ENCODE results near the gene SPR. TPM values are rescaled to one million over a fixed set of nuclear protein-coding genes. Genes with fewer than 3 reads are reported as not detected.

The SPR gene
- total and polyA plus RNA-seq, 9 of the 15 experiments (the other 6 are each of a cell fraction or from before 2014, with no cell fraction given), result 7.7 to 38.3 (median 26.3) TPM

DNA sequence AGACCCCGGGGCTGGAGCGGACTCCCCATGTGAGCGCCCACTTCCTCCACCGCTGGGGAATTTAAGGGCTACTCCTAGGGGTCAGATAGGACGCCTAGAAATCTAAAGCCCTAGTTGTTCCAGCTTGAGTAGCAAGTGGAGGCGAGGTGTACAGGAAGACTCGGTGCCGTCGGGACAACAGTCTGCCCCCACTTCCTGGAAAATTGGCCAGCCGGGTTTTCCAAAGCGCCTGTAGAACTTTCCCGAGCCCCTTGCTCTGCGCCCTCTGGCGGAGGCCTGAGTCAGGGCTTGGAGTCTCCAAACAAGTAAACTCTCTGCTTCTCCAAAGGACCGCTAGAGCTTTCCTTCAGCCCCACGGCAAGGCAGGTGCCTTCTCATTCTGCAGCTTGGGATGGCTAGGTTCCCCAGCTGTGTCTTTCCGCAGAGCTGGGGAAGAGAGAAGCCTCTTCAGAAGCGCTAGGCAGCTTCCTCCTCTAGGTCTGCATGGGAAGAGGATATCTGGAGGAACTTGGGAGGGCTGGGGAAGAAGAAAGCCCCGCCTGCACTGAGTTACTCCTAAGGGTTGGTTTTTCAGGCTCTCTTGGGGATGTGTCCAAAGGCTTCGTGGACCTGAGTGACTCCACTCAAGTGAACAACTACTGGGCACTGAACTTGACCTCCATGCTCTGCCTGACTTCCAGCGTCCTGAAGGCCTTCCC lies 681 bp downstream of the SPR start (continued):
- TF ChIP-seq, protein P1, sequence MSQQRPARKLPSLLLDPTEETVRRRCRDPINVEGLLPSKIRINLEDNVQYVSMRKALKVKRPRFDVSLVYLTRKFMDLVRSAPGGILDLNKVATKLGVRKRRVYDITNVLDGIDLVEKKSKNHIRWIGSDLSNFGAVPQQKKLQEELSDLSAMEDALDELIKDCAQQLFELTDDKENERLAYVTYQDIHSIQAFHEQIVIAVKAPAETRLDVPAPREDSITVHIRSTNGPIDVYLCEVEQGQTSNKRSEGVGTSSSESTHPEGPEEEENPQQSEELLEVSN (IDR thresholded peaks at IDR 0.05; ENCODE audit: borderline replicate concordance in 1 of 2, extremely low read depth in 1 of 2, insufficient read depth in 1 of 2, insufficient read length in 1 of 2, low read depth in 1 of 2, low read length in 1 of 2, poor library complexity in 1 of 2, severe bottlenecking in 1 of 2), result peak in 1 of 2 experiments; percentile 33
- TF ChIP-seq, protein P2, sequence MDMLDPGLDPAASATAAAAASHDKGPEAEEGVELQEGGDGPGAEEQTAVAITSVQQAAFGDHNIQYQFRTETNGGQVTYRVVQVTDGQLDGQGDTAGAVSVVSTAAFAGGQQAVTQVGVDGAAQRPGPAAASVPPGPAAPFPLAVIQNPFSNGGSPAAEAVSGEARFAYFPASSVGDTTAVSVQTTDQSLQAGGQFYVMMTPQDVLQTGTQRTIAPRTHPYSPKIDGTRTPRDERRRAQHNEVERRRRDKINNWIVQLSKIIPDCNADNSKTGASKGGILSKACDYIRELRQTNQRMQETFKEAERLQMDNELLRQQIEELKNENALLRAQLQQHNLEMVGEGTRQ (CRISPR knock-in tag; IDR thresholded peaks at IDR 0.05), result no peak
- TF ChIP-seq PURB (CRISPR knock-in tag; IDR thresholded peaks at IDR 0.05; ENCODE audit: low read depth), result no peak
- TF ChIP-seq NFRKB (IDR thresholded peaks at IDR 0.05; ENCODE audit: low read depth), result no peak
- TF ChIP-seq NR2C1 (IDR thresholded peaks at IDR 0.05), result no peak
- no peak for TF ChIP-seq NR2C1 (tag; IDR thresholded peaks at IDR 0.05)
- TF ChIP-seq RBM25 (IDR thresholded peaks at IDR 0.05; ENCODE audit: low read depth, low read length, severe bottlenecking), result no peak
- no peak for TF ChIP-seq MAFK (IDR thresholded peaks at IDR 0.05; ENCODE audit: low read length)
- TF ChIP-seq FUS (optimal IDR thresholded peaks at IDR 0.05; ENCODE audit: low read depth, low read length), result no peak
- TF ChIP-seq, protein P3, sequence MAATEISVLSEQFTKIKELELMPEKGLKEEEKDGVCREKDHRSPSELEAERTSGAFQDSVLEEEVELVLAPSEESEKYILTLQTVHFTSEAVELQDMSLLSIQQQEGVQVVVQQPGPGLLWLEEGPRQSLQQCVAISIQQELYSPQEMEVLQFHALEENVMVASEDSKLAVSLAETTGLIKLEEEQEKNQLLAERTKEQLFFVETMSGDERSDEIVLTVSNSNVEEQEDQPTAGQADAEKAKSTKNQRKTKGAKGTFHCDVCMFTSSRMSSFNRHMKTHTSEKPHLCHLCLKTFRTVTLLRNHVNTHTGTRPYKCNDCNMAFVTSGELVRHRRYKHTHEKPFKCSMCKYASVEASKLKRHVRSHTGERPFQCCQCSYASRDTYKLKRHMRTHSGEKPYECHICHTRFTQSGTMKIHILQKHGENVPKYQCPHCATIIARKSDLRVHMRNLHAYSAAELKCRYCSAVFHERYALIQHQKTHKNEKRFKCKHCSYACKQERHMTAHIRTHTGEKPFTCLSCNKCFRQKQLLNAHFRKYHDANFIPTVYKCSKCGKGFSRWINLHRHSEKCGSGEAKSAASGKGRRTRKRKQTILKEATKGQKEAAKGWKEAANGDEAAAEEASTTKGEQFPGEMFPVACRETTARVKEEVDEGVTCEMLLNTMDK (IDR thresholded peaks at IDR 0.05; ENCODE audit: borderline replicate concordance, insufficient read depth, low read depth, low read length, poor library complexity, severe bottlenecking), result peak; percentile 91
- TF ChIP-seq, protein P4, sequence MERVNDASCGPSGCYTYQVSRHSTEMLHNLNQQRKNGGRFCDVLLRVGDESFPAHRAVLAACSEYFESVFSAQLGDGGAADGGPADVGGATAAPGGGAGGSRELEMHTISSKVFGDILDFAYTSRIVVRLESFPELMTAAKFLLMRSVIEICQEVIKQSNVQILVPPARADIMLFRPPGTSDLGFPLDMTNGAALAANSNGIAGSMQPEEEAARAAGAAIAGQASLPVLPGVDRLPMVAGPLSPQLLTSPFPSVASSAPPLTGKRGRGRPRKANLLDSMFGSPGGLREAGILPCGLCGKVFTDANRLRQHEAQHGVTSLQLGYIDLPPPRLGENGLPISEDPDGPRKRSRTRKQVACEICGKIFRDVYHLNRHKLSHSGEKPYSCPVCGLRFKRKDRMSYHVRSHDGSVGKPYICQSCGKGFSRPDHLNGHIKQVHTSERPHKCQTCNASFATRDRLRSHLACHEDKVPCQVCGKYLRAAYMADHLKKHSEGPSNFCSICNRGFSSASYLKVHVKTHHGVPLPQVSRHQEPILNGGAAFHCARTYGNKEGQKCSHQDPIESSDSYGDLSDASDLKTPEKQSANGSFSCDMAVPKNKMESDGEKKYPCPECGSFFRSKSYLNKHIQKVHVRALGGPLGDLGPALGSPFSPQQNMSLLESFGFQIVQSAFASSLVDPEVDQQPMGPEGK (CRISPR knock-in tag; IDR thresholded peaks at IDR 0.05; ENCODE audit: borderline replicate concordance), result no peak
- TF ChIP-seq ZC3H11A (IDR thresholded peaks at IDR 0.05; ENCODE audit: low read depth, low read length), result no peak
- TF ChIP-seq ZNF699 (CRISPR knock-in tag; IDR thresholded peaks at IDR 0.05; ENCODE audit: insufficient replicate concordance), result no peak
- TF ChIP-seq JUN (IDR thresholded peaks at IDR 0.05; ENCODE audit: borderline replicate concordance, low read depth, low read length), result no peak
- TF ChIP-seq JUN (CRISPR knock-in tag; IDR thresholded peaks at IDR 0.05; ENCODE audit: borderline replicate concordance), result no peak
- TF ChIP-seq ZNF140 (CRISPR knock-in tag; IDR thresholded peaks at IDR 0.05), result no peak
- no peak; the same call in 1 of the 2 replicates for TF ChIP-seq GABPA (tag; conservative IDR thresholded peaks at IDR 0.05; ENCODE audit: low read depth)
- no peak for TF ChIP-seq NR2C2 (CRISPR knock-in tag; IDR thresholded peaks at IDR 0.05)
- TF ChIP-seq NR2C2 (tag; IDR thresholded peaks at IDR 0.05), result no peak; the same call in 1 of the 2 replicates
- no peak for TF ChIP-seq FOXM1 (IDR thresholded peaks at IDR 0.05; ENCODE audit: low read depth)
- TF ChIP-seq FOXM1 (CRISPR knock-in tag; IDR thresholded peaks at IDR 0.05; ENCODE audit: low read depth), result no peak
- no peak for TF ChIP-seq TSC22D4 (tag; IDR thresholded peaks at IDR 0.05)
- no peak for TF ChIP-seq ZNF551 (CRISPR knock-in tag; IDR thresholded peaks at IDR 0.05)

Data from K562 (cell line).